ENCODE data around the gene FASN. TPM values are rescaled to one million over a fixed set of nuclear protein-coding genes. Genes with fewer than 3 reads are reported as not detected.

The FASN gene
- total and polyA plus RNA-seq, 2 of the 4 experiments (the other 2 are of a cell fraction) = 12.4 to 56.0 TPM

GRCh38 chr17:82086941-82087906, 10.8 kb downstream of the FASN start:
- Histone ChIP-seq H3K4me3 (ENCODE audit: insufficient read depth, low read depth, low read length) (no peak overlapping the region), H2BK5ac (ENCODE audit: low read depth, low read length, poor library complexity, severe bottlenecking) (no peak overlapping the region), H3K18ac (ENCODE audit: low read depth, low read length) (no peak overlapping the region), H2AK9ac (replicated peaks; ENCODE audit: low read depth, low read length, poor library complexity) (no peak overlapping the region), H2AFZ (replicated peaks; ENCODE audit: low read length, poor library complexity) (no peak overlapping the region), H2AK5ac (ENCODE audit: low read depth, low read length) (no peak overlapping the region), H3K4me2 (ENCODE audit: low read depth, low read length) (no peak overlapping the region), H4K8ac (ENCODE audit: low read depth in 2 of 2, low read length in 2 of 2) (no peak overlapping the region), H4K5ac (ENCODE audit: low read depth, low read length) (no peak overlapping the region), H3K23ac (ENCODE audit: low read depth, low read length) (no peak overlapping the region), H4K20me1 (ENCODE audit: insufficient read depth, low read length) (no peaks in the 10 kb centered on the region; the same call in none of the 2 replicates), H4K91ac (ENCODE audit: insufficient read depth, low read depth, low read length) (no peak overlapping the region), H3K4me1 (ENCODE audit: control insufficient read depth, insufficient read depth, low read length) (no peaks in the 10 kb centered on the region), H3K4ac (ENCODE audit: low read depth, low read length) (no peak overlapping the region), H2BK120ac (ENCODE audit: low read depth, low read length) (no peak overlapping the region), H2BK15ac (ENCODE audit: low read depth, low read length) (no peak overlapping the region), H3K56ac (ENCODE audit: extremely low read depth, insufficient read depth, low read length) (no peak overlapping the region), H3K14ac (replicated peaks; ENCODE audit: low read depth, low read length) (no peak overlapping the region), H2BK20ac (ENCODE audit: low read depth, low read length) (no peak overlapping the region), H3K79me1 (ENCODE audit: low read depth in 1 of 2, low read length in 2 of 2) (no peaks in the 10 kb centered on the region; a peak in 2 of 4 replicates), H3K27ac (ENCODE audit: insufficient read depth, low read length) (no peak overlapping the region), H3K36me3 (ENCODE audit: control insufficient read depth, insufficient read depth, low read length) (peaks cover 96% of the 10 kb centered on the region), H3K9me1 (ENCODE audit: insufficient read depth, low read length) (no peaks in the 10 kb centered on the region), H3K9ac (ENCODE audit: low read depth, low read length) (no peak overlapping the region), H3K27me3 (ENCODE audit: control insufficient read depth, insufficient read depth, low read length) (no peaks in the 10 kb centered on the region), H3K9me3 (ENCODE audit: control insufficient read depth, insufficient read depth, low read length) (no peaks in the 10 kb centered on the region)
- dilution Hi-C loops (cut with HindIII; ENCODE audit: low sequenced_read_pairs, unreplicated experiment) (no loop called here), in situ Hi-C loops (cut with MboI; ENCODE audit: low sequenced_read_pairs) (no loop called here), intact Hi-C loops (cut with micrococcal nuclease) (no loop called here)
- CTCF ChIA-PET = no interaction called here
- ATAC-seq (ENCODE audit: low read depth) (no peak), DNase-seq (no peak)
- BruUV-seq (replicated peaks) = no TSS peak
- 89% methylated on average over 12 of the region's 39 CpGs; no CpG with 5 or more reads in 1 of the 2 experiments for WGBS, 2 experiments (ENCODE audit: extremely low coverage in 2 of 2, insufficient read length in 1 of 2)
- POLR2A ChIA-PET (ENCODE audit: unreplicated experiment) = no interaction called here
- no peak for TF ChIP-seq SMC3 (IDR thresholded peaks at IDR 0.05; ENCODE audit: low read depth, low read length)
- no peak for TF ChIP-seq POLR2A (IDR thresholded peaks at IDR 0.05; ENCODE audit: low read depth, low read length)
